GM19324 (cell line): ENCODE measurements around the gene ZNF148.
A peak's percentile ranks its signal among the peaks of the same experiment; 100 is the strongest.
"Not testable (repeated sequence)": the region's sequence is repeated elsewhere in the genome, so short reads cannot be mapped to it uniquely, and the experiment has no call there.

Experiments
- ATAC-seq: cut with Tn5 transposase; IDR thresholded peaks from one replicate; pipeline ENCODE4 v1.9.1; 2021; ENCODE audit warnings: mild to moderate bottlenecking, moderate library complexity; ENCODE audit not compliant: unreplicated experiment, low FRiP score

ZNF148 gene

DNA sequence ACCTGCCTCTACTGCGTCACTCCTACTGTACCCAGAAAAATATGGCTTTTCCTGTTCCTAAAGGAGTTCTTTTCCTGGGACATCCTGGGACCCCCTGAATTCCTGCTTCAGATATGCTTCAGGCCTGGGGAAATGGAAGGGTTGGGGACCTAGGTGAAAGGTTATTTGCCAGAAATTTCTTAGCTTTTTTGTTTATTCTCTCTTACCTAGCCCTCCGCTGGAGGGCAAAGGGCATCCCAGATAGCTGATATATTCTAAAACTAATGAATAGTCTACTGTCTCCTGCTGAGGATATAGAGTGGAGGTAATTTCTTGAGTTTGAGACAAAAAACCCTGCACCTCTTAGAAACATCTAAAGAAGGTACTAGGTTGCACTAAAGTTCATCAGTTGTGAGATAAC is 3.6 kb upstream of the ZNF148 start:
- ATAC-seq: no peak

DNA sequence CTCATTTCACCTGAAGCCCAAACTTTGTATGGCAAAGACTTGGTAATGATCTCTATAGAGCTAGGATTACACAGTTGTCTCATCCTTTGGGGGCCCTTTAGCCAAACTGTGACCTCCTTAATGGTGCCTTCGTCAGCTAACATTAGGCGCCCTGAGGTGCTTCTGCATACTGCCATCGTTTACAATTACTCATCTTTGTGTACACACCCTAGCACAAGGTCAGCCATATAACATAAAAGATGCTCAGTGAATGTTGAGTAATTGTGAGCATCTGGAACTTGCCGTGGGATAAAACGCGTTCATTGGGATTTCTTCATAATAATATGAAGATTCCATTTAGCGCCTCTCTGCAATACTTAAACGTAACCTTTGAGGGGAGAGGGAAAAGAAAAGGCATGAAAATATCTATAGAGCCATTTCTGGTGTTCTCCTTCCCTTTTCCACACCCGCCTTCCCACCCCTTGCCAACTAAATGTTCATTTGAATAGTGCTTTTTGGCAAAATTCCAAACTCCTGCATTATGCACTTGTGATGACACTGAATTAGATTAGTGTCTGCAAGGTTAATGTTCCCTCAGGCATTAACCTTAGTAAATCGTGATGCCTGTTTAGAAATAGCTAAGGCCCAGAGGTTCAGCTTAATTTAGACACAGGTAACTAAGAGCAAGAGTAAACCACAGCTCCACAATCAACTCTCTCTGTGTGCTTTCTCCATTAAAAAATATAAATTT is 990 bp upstream of the ZNF148 start:
- ATAC-seq: no peak

GRCh38 chr3:125374501-125374995 is 577 bp downstream of the ZNF148 start:
- ATAC-seq: peak; percentile 24

DNA sequence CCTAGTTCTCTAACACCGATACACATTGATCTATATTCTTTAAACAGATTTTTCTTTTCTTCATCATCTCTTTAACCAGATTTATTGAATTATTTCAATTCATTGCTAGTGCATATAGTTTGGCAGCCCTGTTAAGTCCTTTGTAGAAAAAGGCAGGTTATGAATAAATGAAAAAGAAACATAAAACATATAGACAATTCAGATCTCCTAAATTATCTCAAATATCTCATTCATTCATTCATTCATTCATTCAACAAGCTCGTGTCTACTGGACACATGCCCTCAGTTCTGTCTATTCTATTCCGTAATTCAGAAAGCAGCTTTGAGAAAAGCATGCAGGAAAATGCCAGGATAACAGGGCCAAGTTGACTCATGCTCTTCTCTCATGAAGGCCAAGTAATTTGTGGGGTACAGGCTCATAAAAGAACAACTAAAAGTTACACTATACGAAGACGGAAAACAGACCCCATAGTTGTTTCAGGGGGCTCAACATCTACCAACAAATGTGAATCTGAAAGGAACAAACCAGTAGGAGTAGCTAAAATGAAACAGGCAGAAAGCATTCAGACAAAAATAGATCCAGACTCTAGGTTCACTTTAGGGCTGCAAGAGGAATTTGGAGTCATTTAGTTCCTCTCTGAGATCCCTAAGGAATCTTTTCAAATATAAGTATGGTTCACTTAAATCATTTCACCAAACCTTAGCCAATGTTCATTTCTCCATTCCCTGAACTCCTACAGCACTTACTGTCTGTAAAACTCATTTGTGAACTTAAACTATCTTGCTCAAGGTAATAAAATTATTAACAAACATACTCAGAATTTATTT is 7.5 kb downstream of the ZNF148 start:
- ATAC-seq: no peak

DNA sequence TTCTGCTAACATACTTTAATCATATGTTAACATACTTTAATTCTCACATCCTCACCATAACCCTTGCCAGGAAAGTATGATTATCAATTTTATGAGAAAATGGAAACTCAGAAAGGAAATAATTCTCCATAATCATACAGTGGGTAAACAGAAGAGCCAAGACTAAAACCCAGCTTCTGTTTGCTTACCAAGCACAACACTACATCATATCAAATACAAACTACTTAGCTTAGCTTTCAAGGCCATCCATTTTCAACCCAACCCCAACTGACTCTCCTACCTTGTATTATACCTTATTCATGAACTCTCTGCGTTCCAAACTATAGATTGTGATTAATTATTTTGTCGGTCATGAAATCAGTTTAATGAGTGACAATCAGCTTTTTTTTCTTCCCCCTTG is 9.0 kb downstream of the ZNF148 start:
- ATAC-seq: no peak

DNA sequence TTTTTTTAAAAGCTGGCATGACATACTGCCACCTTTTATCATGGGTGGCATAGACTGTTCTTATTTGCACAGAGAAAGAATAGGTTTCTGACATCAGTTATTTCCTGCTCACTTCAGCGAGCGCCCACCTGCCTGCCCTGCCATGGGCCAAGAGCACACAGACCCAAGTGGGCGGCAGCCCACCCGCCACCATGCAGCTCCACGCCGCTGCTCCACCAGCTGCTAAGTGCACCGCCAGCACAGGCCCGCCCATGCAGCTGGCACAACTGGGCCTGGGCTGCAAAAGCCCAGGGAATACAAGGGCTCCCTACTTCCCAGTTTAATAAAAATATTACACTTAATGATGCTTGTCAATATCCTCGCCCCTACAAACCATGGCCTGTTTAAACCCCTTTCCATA is 15.4 kb downstream of the ZNF148 start:
- ATAC-seq: no peak

DNA sequence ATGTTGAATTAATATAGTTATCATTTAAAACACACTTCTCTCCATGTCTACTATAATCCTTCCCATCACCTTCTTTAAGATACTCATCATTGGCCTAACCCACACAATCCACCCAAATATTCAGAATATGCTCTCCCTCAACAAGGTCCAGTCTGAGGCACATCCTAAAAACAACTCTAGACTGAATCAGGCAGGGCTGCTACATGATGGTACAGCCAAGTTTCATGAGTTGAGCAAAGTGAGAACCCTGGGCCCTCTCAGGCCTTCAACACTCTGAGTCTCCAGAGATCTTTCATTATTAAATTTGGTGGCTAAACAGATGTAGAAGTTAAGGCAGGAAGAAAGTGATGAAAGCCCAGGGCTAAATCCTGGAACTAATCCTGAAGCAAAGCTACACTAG is 16.2 kb downstream of the ZNF148 start:
- ATAC-seq: no peak

DNA sequence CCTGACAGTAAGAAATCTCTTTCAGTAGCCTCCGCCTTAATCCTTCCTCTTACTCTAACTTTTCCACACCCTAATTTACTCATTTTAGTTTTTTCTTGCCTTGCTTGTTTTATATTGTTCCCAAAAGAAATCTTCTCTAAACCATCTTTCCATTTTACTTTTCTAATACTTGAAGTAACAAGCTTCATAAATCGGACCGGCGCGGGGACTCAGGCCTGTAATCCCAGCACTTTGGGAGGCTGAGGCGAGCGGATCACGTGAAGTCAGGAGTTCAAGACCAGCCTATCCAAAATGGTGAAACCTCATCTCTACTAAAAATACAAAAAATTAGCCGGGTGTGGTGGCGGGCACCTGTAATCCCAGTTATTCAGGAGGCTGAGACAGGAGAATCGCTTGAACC is 17.3 kb downstream of the ZNF148 start:
- no peak for ATAC-seq

DNA sequence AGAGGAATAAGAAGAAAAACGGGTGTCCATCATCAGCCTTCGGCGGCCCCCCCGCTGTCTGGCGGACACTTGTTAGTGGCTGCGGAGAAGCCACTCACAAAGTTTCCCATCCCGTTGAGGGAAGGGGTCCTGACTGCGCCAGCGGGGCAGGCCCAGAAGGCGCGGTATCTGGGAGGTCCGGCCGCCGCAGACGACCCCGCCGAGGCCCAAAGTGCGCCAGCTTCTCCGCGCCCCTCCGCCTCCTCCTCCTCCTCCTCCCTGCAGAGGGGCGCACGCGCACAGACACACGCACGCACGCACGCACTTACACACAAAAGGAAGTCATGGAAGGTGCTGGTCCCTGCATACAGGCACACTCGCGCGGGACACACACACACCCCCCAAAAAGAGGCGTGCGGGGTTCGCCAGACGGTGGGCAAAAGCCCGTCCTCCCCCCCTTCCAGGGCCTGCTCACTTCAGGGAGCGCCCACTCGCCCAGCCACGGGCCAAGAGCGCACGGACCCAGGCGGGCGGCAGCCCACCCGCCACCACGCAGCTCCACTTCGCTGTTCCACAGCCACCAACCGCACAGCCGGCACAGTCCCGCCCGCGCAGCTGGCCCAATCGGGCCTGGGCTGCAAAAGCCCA is 18.0 kb downstream of the ZNF148 start:
- no peak for ATAC-seq

GRCh38 chr3:125356140-125357026 is 18.7 kb downstream of the ZNF148 start:
- ATAC-seq: no peak

GRCh38 chr3:125353659-125354058 is 21.5 kb downstream of the ZNF148 start:
- ATAC-seq: no peak

DNA sequence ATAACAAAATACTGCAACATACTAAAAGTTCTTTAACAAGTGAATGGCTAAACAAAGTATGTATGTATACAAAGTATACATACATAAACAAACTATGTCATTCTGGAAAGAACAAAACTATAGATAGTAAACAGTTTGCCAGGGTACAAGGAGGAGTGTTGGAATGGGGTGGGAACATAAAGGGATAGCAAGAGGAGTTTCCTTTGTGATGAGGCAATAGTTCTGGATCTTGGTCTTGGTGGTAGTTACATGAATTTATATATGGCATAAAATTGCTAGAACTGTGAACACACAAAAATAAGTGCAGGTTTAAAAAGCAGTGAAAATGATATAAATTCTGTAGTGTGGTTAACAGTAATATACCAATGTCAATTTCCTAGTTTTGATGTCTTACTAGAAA is 22.0 kb downstream of the ZNF148 start:
- ATAC-seq: no peak

DNA sequence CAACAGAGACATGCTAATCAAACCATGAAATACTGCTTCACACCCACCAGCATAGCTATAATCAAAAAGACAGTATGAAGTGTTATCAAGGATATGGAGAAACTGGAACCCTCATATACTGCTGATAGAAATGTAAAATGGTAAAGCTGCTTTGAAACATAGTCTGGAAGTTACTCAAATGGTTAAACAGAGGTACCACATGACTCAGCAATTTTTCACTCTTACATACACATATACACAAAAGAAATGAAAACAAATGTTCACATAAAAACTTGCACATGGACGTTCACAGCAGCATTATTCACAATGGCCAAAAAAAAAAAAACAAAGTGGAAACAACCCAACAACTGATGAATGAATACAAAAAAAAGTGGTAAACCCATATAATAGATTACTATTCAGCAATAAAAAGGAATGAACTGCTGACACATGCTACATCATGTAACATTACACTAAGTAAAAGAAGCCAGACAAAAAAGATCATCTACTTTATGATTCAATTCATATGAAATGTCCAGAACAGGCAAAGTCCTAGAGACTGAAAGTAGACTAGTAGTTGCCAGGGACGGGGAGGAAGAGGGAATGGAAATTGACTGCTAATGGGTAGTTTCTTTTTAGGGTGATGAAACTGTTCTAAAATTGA is 23.2 kb downstream of the ZNF148 start:
- ATAC-seq: no peak

GRCh38 chr3:125351152-125351551 is 24.0 kb downstream of the ZNF148 start:
- no peak for ATAC-seq

DNA sequence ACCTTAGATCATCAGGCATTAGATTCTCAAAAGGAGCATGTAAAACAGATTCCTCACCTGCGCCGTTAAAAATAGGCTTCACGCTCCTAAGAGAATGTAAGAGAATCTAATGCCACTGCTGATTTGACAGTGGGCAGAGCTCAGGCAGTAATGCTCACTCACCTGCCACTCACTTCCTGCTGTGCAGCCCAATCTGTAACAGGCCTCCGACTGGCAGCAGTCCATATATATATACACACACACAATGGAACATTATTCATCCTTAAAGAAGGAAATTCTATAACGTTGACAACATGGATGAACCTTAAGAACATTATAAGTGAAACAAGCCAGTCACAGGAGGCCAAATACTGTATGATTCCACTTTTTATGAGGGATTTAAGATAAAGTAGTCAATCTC is 24.5 kb downstream of the ZNF148 start:
- ATAC-seq: no peak

GRCh38 chr3:125349556-125350165 is 25.5 kb downstream of the ZNF148 start:
- no peak for ATAC-seq

DNA sequence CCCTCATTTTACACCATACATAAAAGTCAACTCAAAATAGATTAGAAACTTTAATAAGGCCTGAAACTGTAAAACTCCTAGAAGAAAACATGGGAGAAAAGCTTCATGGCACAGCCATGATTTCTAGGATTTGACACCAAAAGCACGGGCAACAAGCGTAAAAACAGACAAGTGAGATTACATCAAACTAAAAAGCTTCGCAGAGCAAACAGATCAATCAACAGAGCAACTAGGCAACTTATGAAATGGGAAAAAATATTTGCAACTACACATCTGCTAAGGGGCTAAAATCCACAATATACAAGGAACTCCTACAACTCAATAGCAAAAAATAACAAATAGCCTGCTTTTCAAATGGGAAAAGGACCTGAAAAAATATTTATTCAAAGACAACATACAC is 26.1 kb downstream of the ZNF148 start:
- no peak for ATAC-seq

DNA sequence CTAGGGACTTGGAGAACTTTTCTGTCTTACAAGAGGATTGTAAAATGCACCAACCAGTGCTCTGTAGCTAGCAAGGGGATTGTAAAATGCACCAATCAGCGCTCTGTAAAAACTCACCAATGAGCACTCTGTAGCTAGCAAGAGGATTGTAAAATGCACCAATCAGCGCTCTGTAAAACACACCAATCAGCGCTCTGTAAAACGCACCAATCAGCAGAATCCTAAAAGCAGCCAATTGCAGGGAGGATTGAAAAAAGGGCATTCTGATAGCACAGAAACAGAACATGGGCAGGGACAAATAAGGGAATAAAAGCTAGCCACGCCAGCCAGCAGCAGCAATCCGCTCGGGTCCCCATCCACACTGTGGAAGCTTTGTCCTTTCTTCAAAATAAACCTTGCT is 31.8 kb downstream of the ZNF148 start:
- not testable (repeated sequence) for ATAC-seq

DNA sequence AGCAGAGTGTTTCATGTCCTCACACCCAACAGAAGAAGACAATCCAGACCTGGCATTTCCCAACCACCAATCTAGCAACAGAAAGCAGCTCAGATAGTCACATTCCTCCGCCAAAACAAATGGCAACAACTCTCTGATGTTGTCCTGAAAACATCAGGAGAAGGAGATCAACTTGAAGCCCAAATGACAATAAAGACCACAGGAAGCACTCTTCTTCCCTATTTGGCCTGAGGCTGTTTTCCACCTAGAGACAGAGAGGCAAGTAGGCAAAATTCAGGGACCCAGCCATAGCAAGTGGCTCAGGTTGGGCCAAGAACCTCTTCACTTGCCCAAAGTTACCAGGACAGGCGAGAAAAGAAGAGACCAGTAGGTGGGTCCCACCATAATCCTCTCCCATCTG is 35.0 kb downstream of the ZNF148 start:
- ATAC-seq: no peak

DNA sequence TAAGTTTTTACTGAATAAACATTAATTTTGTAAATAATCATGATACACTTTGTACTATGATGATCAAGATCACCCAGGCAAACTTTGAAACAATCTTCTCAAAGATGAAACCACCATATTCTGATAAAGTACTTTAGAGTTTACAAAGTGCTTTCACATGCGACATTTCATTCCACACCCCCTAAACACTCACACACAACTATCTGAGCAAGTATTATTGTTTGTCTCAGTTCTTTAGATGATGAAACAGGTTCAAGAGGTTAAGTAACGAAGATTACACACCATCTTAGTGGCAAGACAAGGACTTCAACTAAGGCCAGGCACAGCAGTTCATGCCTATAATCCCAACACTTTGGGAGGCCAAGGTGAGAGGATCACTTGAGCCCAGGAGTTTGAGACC is 37.6 kb downstream of the ZNF148 start:
- no peak for ATAC-seq
